Measurements from ENCODE around the gene RAE1.
A peak's percentile ranks its signal among the peaks of the same experiment; 100 is the strongest.

Gene RAE1

GRCh38 chr20:57372581-57373350 lies 21.7 kb downstream of the RAE1 start:
- no peak for DNase-seq

DNA sequence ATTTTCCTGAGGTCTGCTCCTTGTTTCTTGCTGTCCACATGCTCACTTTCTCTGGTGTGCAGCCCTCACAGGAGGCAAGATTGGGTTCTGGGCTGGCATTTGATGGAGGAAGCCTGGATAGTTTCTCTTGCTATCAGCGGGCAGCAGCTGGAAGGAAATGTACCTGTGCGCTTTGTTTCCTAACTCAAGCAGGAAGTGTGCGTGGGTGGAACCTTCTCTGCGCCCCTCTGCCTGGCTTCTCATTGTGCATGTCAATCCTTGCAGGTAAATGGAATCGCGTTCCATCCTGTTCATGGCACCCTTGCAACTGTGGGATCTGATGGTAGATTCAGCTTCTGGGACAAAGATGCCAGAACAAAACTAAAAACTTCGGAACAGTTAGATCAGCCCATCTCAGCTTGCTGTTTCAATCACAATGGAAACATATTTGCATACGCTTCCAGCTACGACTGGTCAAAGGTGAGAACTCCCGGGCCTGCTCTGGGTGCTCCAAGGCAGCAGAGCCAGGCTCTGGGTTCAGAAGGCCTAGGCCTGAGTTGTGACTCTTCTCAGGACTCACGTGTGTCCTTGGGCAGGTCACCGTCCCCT lies 23.4 kb downstream of the RAE1 start:
- no peak for DNase-seq

GRCh38 chr20:57374931-57375651 lies 24.0 kb downstream of the RAE1 start:
- no peak for DNase-seq

DNA sequence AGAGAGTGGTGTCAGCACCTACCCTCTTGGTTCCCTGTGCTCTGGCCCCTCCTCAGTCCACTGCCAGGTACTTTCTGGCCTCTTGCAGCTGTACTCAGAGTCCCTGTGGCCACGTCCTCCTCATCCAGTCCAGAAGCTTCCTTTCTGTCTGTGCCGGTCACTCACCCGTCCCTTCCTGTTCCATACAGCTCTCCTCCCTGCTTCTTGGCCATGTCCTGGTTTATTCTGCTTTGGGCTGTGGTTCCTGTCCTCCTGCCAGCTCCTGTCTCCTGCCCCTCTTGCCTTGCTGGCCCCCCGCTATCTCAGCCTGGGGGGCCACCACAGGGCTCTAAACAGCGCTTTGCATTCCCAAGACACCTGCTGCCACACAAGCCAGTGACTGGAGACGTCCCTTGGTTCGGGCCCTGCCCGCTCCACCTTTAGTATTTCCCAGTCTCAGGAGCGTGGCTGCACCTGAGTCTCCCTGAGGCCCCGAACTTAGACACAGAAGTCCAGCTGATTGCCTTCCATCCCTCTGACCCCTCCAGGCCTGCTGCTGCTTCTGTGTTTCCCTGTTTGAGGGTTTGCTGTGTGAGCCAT lies 24.7 kb downstream of the RAE1 start:
- no peak for DNase-seq

- no peak for DNase-seq
Measured at GRCh38 chr20:57377350-57377749, 26.3 kb downstream of the RAE1 start.

GRCh38 chr20:57378107-57378506 lies 27.1 kb downstream of the RAE1 start:
- no peak for DNase-seq

GRCh38 chr20:57378646-57379262 lies 27.7 kb downstream of the RAE1 start:
- peak; percentile 26 for DNase-seq

DNA sequence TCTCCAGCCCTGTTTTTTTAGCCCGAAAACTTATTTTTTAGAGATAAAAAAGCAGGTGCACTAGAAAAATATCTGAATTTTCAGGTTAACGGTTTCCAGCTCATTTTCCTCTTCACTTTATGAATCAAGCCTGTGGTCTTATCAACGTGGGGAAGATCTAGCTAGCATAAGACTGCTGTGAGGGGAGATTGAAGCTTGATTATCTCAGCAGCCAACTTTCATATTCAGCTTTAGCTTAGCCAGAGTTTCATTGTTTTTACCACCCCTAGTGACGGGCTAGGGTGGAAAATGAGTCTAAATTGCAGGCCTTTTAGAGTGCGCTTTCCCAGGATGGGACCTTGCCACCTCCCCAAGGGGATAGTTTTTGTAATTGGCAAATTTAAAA lies 28.2 kb downstream of the RAE1 start:
- peak; percentile 39 for DNase-seq

GRCh38 chr20:57380081-57380750 lies 29.2 kb downstream of the RAE1 start:
- DNase-seq, result no peak

- peak; percentile 83 for DNase-seq
Measured at GRCh38 chr20:57381596-57382503, 30.8 kb downstream of the RAE1 start.

DNA sequence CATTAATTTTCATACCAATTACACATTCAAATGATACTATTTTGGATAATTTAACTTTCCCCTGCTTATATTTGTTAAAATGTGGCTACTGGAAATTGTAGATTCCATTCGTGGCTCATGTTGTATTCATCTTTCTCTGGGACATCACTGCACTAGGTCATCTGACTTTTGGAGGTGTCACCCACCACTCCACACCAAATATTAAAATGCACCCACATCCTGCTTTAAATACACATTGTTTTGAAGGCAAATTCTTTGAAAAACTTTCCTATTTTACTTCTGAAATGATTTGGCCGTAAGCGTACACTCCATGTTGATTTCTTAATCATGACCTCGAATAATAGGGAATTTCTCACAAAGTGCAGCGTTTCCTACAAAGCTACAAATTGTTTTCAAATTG lies 31.5 kb downstream of the RAE1 start:
- DNase-seq, result no peak

DNA sequence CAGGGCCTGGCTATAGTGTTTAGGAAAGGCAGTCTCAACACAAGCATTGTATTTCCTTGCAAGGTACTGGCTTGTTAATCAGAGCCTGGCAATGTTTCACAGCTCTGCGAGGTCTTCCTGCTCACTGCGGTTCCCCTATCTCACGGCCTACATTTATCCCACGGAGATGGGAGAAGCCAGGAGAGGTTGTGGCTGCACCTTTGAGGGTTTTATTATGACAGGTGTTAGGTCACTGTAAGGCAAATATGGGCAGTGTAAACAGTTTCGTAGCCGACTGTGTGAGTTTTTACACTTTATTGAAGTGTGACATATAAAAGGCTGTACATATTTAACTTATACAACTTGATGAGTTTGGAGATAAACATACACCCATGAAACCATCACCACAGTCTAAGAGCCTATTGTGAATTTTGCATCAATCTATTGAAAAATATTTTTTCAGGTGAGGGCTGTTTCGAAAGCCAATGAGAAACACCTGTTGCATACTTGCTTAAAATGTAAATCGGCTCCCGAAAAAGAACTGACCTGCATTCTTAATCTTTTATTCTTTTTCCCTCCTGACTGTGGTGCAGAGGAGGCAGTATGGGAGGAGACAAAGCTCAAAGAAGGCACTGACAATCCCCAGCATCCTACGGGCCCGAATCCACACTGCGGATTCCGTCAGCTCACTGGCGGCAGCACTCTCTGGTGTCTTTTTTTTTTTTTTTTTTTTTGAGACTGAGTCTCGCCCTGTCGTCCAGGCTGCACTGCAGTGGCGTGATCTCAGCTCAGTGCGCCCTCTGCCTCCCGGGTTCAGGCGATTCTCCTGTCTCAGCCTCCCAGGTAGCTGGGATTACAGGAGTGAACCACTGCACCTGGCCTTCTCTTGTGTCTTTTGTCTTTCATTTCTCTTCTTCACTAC lies 32.6 kb downstream of the RAE1 start:
- DNase-seq, result no peak

- no peak for DNase-seq
Measured at GRCh38 chr20:57384486-57384885, 33.4 kb downstream of the RAE1 start.

DNA sequence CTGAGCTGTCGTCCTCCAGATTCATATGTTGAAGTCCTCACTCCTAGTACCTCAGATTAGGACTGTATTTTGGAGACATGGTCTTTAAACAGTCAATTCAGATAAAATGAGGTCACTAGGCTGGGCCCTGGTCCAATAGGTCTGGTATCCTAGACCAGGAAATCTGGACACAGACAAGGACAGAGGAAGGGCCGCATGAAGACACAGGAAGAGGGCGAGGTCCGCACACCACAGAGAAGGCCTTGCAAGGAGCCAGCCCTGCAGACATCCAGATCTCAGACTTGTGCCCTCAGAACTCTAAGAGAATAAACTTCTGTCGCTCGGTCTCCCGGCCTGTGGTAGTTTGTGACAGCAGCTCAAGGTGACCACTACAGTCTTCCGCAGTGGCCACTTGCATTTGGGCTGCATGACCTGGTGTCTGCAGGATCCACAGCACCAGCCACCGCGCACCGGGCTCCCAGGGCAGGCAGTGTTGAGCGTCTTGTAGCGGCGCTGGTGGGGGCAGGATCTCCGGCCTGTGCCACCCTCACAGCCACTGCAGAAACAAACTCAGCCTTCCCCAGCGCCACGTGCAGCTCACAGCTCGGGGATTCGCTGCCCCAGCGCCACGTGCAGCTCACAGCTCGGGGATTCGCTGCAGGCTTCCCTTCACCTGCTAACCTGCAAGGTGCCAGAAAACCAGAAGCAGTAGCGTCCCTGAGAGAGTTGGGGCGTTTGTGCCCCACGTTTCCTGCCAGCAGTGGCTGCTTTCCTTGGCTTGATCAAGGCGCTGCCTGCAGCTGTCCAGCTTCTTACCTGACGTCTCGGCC lies 34.1 kb downstream of the RAE1 start:
- DNase-seq, result no peak

- no peak for DNase-seq
Measured at GRCh38 chr20:57385940-57386339, 34.9 kb downstream of the RAE1 start.

GRCh38 chr20:57386762-57387161 lies 35.7 kb downstream of the RAE1 start:
- DNase-seq, result no peak

GRCh38 chr20:57387463-57387862 lies 36.4 kb downstream of the RAE1 start:
- DNase-seq, result no peak

DNA sequence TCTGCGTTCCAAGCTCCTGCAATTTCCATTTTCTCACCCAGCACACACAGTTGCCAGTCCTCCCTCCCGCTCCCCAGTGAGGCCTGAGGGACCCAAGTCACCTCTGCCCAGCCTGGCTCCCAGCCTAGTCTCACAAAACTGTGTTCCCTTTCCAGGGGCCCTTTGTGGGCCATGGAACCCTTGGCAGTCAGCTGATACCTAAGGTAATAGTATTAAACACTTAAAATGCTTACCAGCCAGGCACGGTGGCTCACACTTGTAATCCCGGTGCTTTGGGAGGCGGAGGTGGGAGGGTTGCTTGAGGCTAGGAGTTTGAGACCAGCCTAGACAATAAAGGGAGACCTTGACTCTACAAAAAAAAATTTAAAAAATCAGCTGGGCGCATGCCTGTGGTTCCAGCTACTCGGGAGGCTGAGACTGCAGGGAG lies 36.9 kb downstream of the RAE1 start:
- no peak for DNase-seq

DNA sequence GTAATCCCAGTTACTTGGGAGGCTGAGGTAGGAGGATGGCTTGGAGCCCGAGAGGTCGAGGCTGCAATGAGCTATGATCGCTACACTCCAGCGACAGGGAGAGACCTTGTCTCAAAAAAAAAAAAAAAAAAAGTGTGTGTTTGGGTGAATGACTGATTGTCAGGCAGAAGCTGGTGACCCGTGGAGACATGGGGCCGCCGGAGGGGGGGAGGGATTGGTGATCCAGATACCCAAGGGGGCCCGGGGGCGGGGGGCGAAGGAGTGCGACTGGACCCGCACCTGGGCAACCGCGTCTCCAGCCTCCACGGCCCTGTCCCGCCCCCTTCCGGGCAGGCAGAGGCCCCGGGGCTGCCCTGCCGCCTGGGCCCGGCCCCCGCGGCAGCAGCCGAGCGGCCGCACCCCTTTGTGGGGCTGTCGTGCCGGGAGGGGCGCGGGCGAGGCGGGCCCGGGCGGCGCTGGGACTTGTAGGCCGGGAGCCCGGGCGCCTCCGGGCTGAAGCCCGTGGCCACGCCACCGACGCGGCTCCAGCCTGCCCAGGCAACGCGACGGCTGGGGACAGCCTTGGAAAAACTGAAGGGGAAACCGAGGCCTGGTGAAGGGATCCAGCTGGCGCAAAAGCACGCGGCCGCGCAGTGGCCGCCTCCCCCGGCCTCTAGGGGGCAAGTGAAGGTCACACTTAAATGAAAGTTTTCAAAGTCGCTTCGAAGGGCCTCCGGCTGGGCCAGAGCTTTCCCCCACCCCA lies 38.1 kb downstream of the RAE1 start:
- peak; percentile 67 for DNase-seq

All from activated CD4-positive, alpha-beta T cell treated with anti-CD3 and anti-CD28 coated beads, Interleukin-10, Interleukin-2, amounts not matched to agents 100 ng/mL and 50 ng/mL, durations not matched to agents 16 hours and 8 hours (primary cell).